GM23338 (cell line): ENCODE data around the gene NXPH2. TPM values are rescaled to one million over a fixed set of nuclear protein-coding genes. Genes with fewer than 3 reads are reported as not detected.

Experiments
- ATAC-seq: fragments of 200-7000 bp; cut with Tn5 transposase; 3 replicates; pipeline ENCODE4 v1.9.1; 2020
- DNase-seq: peaks from one replicate; pipeline ENCODE4 v3.0.0-alpha.2; 2015; ENCODE audit warnings: low spot score
- H2AFZ ChIP-seq: fragments of 200-600 bp; sonication (generic); 2 replicates; pipeline ENCODE4 v1.8.0; 2016; ENCODE audit warnings: antibody characterized with exemption, mild to moderate bottlenecking, moderate library complexity
- H3F3A ChIP-seq: fragments of 200-600 bp; sonication (generic); replicated peaks from 2 replicates; pipeline ENCODE4 v1.8.0; 2017; ENCODE audit warnings: antibody characterized with exemption, mixed run types, low read depth
- H3K27ac ChIP-seq: fragments of 200-600 bp; sonication (generic); 2 replicates; pipeline ENCODE4 v1.6.1; 2016; ENCODE audit warnings: low read depth
- H3K27me3 ChIP-seq: fragments of 200-600 bp; sonication (generic); 2 replicates; pipeline ENCODE4 v1.8.0; 2016; ENCODE audit warnings: mild to moderate bottlenecking, mixed run types, moderate library complexity; ENCODE audit not compliant: insufficient read depth
- H3K36me3 ChIP-seq: fragments of 200-600 bp; sonication (generic); 2 replicates; pipeline ENCODE4 v1.8.0; 2016; ENCODE audit warnings: mild to moderate bottlenecking; ENCODE audit not compliant: insufficient read depth
- H3K4me1 ChIP-seq: fragments of 200-600 bp; sonication (generic); 2 replicates; pipeline ENCODE4 v1.8.0; 2016; ENCODE audit warnings: mild to moderate bottlenecking, moderate library complexity; ENCODE audit not compliant: insufficient read depth
- H3K4me2 ChIP-seq: fragments of 200-600 bp; sonication (generic); 2 replicates; pipeline ENCODE4 v1.7.1; 2017; ENCODE audit warnings: mixed run types
- H3K4me3 ChIP-seq: fragments of 200-600 bp; sonication (generic); 2 replicates; pipeline ENCODE4 v1.6.1; 2016; ENCODE audit warnings: mixed run types
- H3K79me2 ChIP-seq: fragments of 200-600 bp; sonication (generic); replicated peaks from 2 replicates; pipeline ENCODE4 v1.8.0; 2017; ENCODE audit warnings: mild to moderate bottlenecking; ENCODE audit not compliant: insufficient read depth
- H3K9me2 ChIP-seq: fragments of 200-600 bp; sonication (generic); 2 replicates; pipeline ENCODE4 v1.8.0; 2017; ENCODE audit not compliant: insufficient read depth
- H4K20me1 ChIP-seq: fragments of 200-600 bp; sonication (generic); replicated peaks from 2 replicates; pipeline ENCODE4 v1.8.0; 2017; ENCODE audit warnings: mild to moderate bottlenecking; ENCODE audit not compliant: insufficient read depth
- H3K27ac Mint-ChIP-seq: 2 replicates; pipeline ENCODE4 v1.8.0; 2020; ENCODE audit warnings: inconsistent platforms, mild to moderate bottlenecking, moderate library complexity, mixed read lengths
- H3K27me3 Mint-ChIP-seq: 3 replicates; pipeline ENCODE4 v1.8.0; 2022; ENCODE audit warnings: low read depth, mild to moderate bottlenecking, moderate library complexity, mixed read lengths, inconsistent platforms; ENCODE audit not compliant: insufficient read depth, poor library complexity
- H3K36me3 Mint-ChIP-seq: 3 replicates; pipeline ENCODE4 v1.8.0; 2021; ENCODE audit warnings: low read depth, mild to moderate bottlenecking, inconsistent platforms, moderate library complexity, mixed read lengths
- H3K4me1 Mint-ChIP-seq: 3 replicates; pipeline ENCODE4 v1.8.0; 2020; ENCODE audit warnings: mild to moderate bottlenecking, inconsistent platforms, mixed read lengths
- H3K4me3 Mint-ChIP-seq: 3 replicates; pipeline ENCODE4 v1.8.0; 2021; ENCODE audit warnings: moderate library complexity, mild to moderate bottlenecking, inconsistent platforms, mixed read lengths
- H3K9me3 Mint-ChIP-seq: 3 replicates; pipeline ENCODE4 v1.8.0; 2020; ENCODE audit warnings: moderate library complexity, mild to moderate bottlenecking, inconsistent platforms, mixed read lengths
- CREB1 ChIP-seq: fragments of 250-450 bp; sonication (Bioruptor Pico); IDR thresholded peaks from 2 replicates; pipeline ENCODE4 v1.5.0; 2020; ENCODE audit warnings: low read depth, mild to moderate bottlenecking, moderate library complexity
- CTCF ChIP-seq, 2 experiments: fragments of 200-600 bp in 1 of 2; sonication (generic) in 1 of 2; conservative IDR thresholded peaks; 2 replicates each; pipeline versions ENCODE4 v1.5.1 to v1.6.1; 2016 to 2017; ENCODE audit warnings: antibody characterized with exemption in 2 of 2, low read depth in 2 of 2, mild to moderate bottlenecking in 2 of 2, moderate library complexity in 1 of 2
- ETS1 ChIP-seq: IDR thresholded peaks from 2 replicates; pipeline ENCODE4 v1.6.1; 2016; ENCODE audit warnings: antibody characterized with exemption
- EZH2 ChIP-seq: fragments of 200-600 bp; sonication (generic); IDR thresholded peaks from one replicate; pipeline ENCODE4 v1.8.0; 2017; ENCODE audit warnings: antibody characterized with exemption, mild to moderate bottlenecking, low read depth; ENCODE audit not compliant: unreplicated experiment
- EZH2phosphoT487 ChIP-seq: fragments of 200-600 bp; sonication (generic); IDR thresholded peaks from one replicate; pipeline ENCODE4 v1.8.1; 2018; ENCODE audit warnings: antibody characterized with exemption; ENCODE audit not compliant: unreplicated experiment
- JUNB ChIP-seq: IDR thresholded peaks from one replicate; pipeline ENCODE4 v1.6.1; 2016; ENCODE audit warnings: antibody characterized with exemption; ENCODE audit not compliant: unreplicated experiment
- NANOG ChIP-seq: IDR thresholded peaks from 2 replicates; pipeline ENCODE4 v1.6.1; 2016; ENCODE audit warnings: antibody characterized with exemption, borderline replicate concordance
- POLR2AphosphoS5 ChIP-seq: IDR thresholded peaks from 2 replicates; pipeline ENCODE4 v1.6.1; 2016; ENCODE audit warnings: antibody characterized with exemption, low read depth
- REST ChIP-seq: IDR thresholded peaks from one replicate; pipeline ENCODE4 v1.6.1; 2018; ENCODE audit warnings: antibody characterized with exemption; ENCODE audit not compliant: unreplicated experiment
- STAT1 ChIP-seq: IDR thresholded peaks from one replicate; pipeline ENCODE4 v1.6.1; 2016; ENCODE audit warnings: antibody characterized with exemption; ENCODE audit not compliant: unreplicated experiment
- ZNF114 ChIP-seq: fragments of 250-450 bp; sonication (Bioruptor Pico); IDR thresholded peaks from 2 replicates; pipeline ENCODE4 v1.5.0; 2020; ENCODE audit warnings: mild to moderate bottlenecking, moderate library complexity
- ZNF331 ChIP-seq: fragments of 250-450 bp; sonication (Bioruptor Pico); IDR thresholded peaks from 2 replicates; pipeline ENCODE4 v1.5.0; 2020; ENCODE audit warnings: low read depth, mild to moderate bottlenecking, moderate library complexity
- ZNF462 ChIP-seq: fragments of 250-450 bp; sonication (Bioruptor Pico); IDR thresholded peaks from 2 replicates; pipeline ENCODE4 v1.5.0; 2020; ENCODE audit warnings: mild to moderate bottlenecking, moderate library complexity
- polyA plus RNA-seq: library from polyadenylated mRNA; unstranded; fragments of >200 nt; fragmentation: Nextera tagmentation; extraction: Ambion mirVana; gene quantifications from 2 replicates; pipeline ENCODE4 v1.2.1, GENCODE V29; 2016
- total RNA-seq: library from RNA; depleted of rRNA; stranded (reverse); fragments of >200 nt; shearing (Covaris generic); gene quantifications from 2 replicates; pipeline ENCODE4 v1.2.3, GENCODE V29; 2014

NXPH2 gene
- total and polyA plus RNA-seq, 2 experiments from 2014 or later: 2.7 to 8.3 TPM

GRCh38 chr2:138622613-138623012 is 157.6 kb downstream of the NXPH2 start:
- Histone ChIP-seq H3K4me2 (no peak overlapping the region), H3K4me1 (no peaks in the 10 kb centered on the region), H3K36me3 (no peaks in the 10 kb centered on the region), H3K79me2 (no peaks in the 10 kb centered on the region), H3K9me2 (peaks cover 3% of the 10 kb centered on the region; the same call in 1 of the 2 replicates), H3F3A (no peaks in the 10 kb centered on the region), H3K27me3 (no peaks in the 10 kb centered on the region), H3K4me3 (no peak overlapping the region), H2AFZ (no peak overlapping the region), H3K27ac (no peak overlapping the region), H4K20me1 (no peaks in the 10 kb centered on the region)
- ATAC-seq (no peak), DNase-seq (no peak)
- Mint-ChIP-seq H3K27me3 (peaks cover 4% of the 10 kb centered on the region), H3K4me3 (no peak overlapping the region), H3K4me1 (no peaks in the 10 kb centered on the region), H3K9me3 (no peaks in the 10 kb centered on the region), H3K27ac (no peak overlapping the region), H3K36me3 (no peaks in the 10 kb centered on the region)
- TF ChIP-seq STAT1 (no peak), ZNF462 (CRISPR knock-in tag) (no peak), ZNF114 (CRISPR knock-in tag) (no peak), EZH2 (no peak), POLR2AphosphoS5 (no peak), REST (no peak), ETS1 (no peak), CTCF (conservative IDR thresholded peaks at IDR 0.05; ENCODE audit: low read depth in 2 of 2) (no peak), EZH2phosphoT487 (no peak), NANOG (no peak), CREB1 (CRISPR knock-in tag) (no peak), JUNB (no peak), ZNF331 (CRISPR knock-in tag) (no peak)
